Fibroblast of mammary gland (primary cell): Measurements from ENCODE around the gene ATAD5.

Source experiments
- DNase-seq: peaks from one replicate; pipeline ENCODE4 v3.0.0-alpha.2; 2010; ENCODE audit warnings: low read depth
- H3K4me3 ChIP-seq: 2 replicates; pipeline ENCODE4 v1.5.1; 2011; ENCODE audit warnings: low read depth, mild to moderate bottlenecking, low read length, moderate library complexity; ENCODE audit not compliant: control insufficient read depth
- TF ChIP-seq, protein P1 (sequence below): conservative IDR thresholded peaks from 2 replicates; pipeline ENCODE4 v1.5.1; 2011; ENCODE audit warnings: low read depth, low read length, inconsistent platforms; ENCODE audit not compliant: control insufficient read depth, insufficient read depth

The ATAD5 gene

DNA sequence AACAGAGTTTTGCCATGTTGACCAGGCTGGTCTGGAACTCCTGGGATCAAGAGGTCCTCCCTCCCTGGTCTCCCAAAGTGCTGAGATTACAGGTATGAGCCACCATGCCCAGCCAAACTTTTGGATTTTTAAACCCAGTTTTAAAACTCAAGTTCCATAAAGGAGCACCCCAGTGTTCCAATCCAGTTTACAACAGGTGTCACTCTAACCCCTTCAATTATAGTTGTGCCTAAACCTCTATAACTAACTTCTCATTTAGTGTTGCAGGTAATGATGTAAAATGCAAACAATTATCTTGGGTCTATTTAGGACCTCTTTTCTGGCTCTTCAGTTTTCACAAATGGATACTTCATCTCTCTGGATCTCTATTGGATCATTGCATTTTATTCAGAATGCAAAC, 82.2 kb downstream of the ATAD5 start:
- H3K4me3 ChIP-seq = no peak overlapping the region
- TF ChIP-seq, protein P1, sequence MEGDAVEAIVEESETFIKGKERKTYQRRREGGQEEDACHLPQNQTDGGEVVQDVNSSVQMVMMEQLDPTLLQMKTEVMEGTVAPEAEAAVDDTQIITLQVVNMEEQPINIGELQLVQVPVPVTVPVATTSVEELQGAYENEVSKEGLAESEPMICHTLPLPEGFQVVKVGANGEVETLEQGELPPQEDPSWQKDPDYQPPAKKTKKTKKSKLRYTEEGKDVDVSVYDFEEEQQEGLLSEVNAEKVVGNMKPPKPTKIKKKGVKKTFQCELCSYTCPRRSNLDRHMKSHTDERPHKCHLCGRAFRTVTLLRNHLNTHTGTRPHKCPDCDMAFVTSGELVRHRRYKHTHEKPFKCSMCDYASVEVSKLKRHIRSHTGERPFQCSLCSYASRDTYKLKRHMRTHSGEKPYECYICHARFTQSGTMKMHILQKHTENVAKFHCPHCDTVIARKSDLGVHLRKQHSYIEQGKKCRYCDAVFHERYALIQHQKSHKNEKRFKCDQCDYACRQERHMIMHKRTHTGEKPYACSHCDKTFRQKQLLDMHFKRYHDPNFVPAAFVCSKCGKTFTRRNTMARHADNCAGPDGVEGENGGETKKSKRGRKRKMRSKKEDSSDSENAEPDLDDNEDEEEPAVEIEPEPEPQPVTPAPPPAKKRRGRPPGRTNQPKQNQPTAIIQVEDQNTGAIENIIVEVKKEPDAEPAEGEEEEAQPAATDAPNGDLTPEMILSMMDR = no peak
- DNase-seq = no peak

DNA sequence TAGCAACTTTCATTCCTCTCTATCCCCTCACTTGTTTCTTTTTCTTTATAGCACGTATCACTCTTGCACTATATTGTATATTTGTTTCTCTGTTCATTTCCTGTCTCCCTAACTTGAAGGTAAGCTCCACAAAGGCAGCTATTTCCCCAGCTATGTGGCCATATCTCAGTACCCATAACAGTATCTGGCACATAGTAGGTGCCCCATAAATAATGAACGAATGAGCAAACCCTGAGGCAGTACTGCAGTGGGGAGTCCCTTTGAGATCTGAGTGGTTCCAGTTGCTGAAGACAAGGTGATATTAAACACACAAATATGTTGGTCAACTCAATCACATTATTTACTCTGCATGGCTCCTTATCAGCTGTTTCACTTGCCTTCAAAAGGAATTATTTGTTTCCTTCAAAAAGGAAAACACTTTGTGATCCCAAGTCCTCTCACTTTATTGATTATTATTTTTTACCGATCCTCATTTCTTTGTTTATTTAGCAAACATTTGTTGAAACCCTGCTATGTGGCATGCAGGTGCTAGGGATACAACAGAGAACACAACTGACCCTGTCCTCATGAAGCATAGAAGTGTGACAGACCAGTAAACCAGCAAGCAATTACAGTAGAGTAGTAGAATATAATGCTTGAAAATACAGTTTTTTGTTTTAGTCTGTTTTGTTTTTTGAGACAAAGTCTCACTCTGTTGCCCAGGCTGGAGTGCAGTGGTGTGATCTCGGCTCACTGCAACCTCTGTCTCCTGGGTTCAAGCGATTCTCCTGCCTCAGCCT, 84.3 kb downstream of the ATAD5 start:
- H3K4me3 ChIP-seq = no peak overlapping the region
- DNase-seq = no peak
- TF ChIP-seq, protein P1 = no peak

DNA sequence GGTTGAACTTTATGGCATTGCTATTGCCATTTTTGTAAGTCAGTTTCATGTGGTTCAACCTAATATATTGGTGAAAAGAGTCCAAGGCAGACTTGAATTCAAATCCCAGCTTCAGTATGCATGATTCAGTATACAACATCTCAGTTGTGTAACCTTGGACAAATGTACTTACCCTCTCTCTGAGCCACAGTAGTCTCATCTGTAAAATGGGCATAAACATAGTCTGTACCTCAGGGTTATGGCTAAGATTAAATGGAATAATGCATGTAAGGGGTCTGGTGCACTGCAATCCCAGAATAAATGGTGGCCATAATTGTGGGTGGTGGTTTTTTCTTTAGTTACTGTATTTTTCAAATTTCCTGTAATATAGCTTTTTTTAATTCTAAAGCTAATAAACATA, 85.3 kb downstream of the ATAD5 start:
- TF ChIP-seq, protein P1 = no peak
- no peak for DNase-seq

GRCh38 chr17:30920282-30920681, 88.5 kb downstream of the ATAD5 start:
- TF ChIP-seq, protein P1 = no peak
- no peak overlapping the region for H3K4me3 ChIP-seq
- no peak for DNase-seq

More for the DNA sequence above, 85.3 kb downstream of the ATAD5 start:
- H3K4me3 ChIP-seq = no peak overlapping the region

DNA sequence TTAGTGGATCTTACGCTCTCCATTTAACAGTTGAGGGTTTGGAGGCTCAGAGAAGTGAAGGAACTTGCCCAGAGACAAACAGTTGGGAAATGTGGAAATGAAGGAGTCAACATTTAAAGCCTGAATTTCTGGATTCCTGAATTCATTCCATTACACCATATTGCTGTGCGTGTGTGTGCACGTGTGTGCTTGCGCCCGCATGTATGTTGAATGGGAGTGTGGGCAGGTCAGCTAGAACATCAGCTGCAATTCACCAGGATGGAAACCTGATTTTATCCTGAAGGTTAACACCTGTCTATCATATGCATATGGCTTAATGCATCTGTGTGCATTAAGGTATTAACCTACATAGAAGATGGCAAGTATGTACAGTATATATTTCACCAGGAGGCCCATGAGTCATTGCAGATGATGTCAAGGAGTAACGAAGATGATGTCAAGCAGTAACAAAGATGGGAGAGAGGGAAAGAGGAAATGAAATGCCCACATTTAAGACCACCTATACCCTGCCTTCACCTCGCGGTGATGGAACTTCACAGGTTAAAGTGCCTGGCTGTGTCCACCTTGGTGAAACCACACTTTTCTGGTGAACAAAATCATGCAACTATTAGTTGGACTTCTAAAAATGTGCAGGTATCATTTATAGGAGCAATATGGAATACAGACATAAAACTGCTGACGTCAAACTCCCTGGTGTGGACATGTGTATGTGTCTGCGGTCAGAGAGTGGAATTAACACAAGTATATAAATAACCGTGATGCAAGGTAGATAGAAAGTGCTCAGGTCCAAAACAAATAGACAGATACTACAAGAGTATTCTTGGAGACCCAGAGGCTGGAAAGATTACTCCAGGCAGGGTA, 89.1 kb downstream of the ATAD5 start:
- TF ChIP-seq, protein P1 = no peak
- DNase-seq = no peak
- no peak overlapping the region for H3K4me3 ChIP-seq

DNA sequence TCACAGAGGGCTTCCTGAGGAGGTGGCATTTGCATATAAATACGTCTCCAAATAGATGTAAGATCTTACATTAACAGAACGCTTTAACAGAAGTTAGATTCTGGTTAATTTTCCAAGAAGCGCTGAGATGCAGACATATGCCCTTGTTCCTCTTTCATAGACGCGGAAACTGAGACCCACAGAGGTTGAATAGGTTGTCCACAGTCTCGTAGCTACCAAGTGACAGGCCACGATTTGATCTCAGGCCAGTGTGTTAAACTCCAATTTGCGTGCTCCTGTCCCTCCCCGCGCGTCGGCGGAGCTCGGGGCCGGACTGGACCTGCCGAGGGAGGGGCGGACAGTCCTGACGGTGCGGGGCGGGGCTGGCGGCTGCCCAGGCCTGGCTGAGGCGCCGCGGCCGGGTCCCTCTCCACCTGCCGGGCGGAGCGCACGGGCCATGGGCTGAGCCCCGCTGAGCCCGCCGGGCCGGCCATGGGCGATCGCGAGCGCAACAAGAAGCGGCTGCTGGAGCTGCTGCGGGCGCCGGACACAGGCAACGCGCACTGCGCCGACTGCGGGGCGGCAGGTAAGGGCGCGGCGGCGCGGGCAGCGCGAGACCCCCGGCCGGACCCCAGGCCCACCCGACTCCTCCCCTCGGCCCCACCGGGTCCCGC, 89.9 kb downstream of the ATAD5 start, which contains the start of gene ADAP2:
TSS of gene ADAP2 (plus strand) at position 402 of the 653 bp plus-strand sequence. CDS start at position 472, 70 bp downstream.
- no peak for DNase-seq
- no peak within 1 kb of the TSS for H3K4me3 ChIP-seq
- TF ChIP-seq, protein P1 = no peak
